T-helper 2 cell treated with Interferon-gamma antibody and Interleukin-4, amounts not matched to agents 5 μg/mL and 100 μg/mL, for 36 hours (primary cell): Measurements from ENCODE around the gene CD59.

Experiments used
- DNase-seq: peaks from one replicate; pipeline ENCODE4 v3.0.0; 2021; ENCODE audit warnings: low spot score
- H3K27ac Mint-ChIP-seq: one replicate; pipeline ENCODE4 v1.8.0; 2021; ENCODE audit warnings: mild to moderate bottlenecking, mixed read lengths
- H3K27me3 Mint-ChIP-seq: one replicate; pipeline ENCODE4 v1.8.0; 2021; ENCODE audit warnings: low read depth, mixed read lengths
- H3K36me3 Mint-ChIP-seq: one replicate; pipeline ENCODE4 v1.8.0; 2021; ENCODE audit warnings: low read depth, mixed read lengths
- H3K4me1 Mint-ChIP-seq: one replicate; pipeline ENCODE4 v1.8.0; 2021; ENCODE audit warnings: low read depth, mixed read lengths
- H3K4me3 Mint-ChIP-seq: one replicate; pipeline ENCODE4 v1.8.0; 2022; ENCODE audit warnings: mild to moderate bottlenecking, moderate library complexity, mixed read lengths
- H3K9me3 Mint-ChIP-seq: one replicate; pipeline ENCODE4 v1.8.0; 2021; ENCODE audit warnings: mixed read lengths

CD59 gene

DNA sequence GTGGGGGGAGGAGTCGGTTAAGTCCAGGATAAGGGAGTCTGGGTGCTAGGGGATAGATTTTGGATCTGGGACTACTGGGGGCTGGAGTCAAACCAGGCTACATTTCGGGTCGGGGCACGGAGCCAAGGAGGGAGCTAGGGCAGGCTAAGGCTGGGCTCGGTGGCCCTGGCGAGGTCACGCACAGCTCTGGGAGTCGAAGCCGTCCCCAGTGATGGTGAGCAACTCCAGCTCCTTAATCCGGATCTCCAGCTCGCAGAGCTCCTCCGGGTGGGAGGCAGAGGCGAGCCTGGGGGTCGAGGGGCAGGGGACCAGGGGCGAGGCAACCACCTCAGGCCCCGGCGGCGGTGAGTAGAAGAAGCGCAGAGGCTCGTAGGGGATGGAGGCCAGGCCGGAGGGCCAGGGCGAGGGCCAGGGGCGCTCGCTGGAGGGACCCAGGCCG, 36.1 kb downstream of the CD59 start:
- Mint-ChIP-seq H3K27ac (peak overlapping the region; percentile 64), H3K36me3 (no peaks in the 10 kb centered on the region), H3K9me3 (no peaks in the 10 kb centered on the region), H3K4me3 (peak overlapping the region; percentile 81), H3K4me1 (peaks cover 15% of the 10 kb centered on the region), H3K27me3 (peaks cover 35% of the 10 kb centered on the region)
- no peak for DNase-seq

DNA sequence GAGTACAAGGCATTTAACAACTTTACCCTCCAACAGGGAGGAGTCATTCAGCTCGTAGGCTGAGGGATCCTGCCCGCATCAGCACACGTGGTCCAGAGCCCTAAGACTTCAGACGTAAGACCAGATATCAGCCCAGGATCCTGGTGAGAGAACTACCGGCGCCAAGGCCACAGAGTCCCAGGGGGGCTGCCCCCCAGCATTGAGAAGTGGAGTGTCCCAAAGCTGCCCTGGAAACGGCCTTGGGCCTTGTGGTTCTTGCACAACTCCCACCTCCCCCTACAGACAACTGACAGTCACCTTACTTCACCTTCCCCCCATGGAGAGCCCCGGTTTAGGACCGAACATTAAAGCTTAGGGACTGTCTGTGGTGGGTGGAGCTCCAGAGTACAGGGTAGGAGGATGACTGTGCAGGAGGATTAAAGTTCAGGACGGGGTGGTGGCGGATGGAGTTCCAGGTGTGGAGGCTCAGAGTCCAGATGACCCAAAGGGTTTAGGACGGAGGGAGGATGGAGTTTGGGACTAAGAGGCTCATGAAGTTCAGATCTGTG, 36.6 kb downstream of the CD59 start:
- Mint-ChIP-seq H3K27me3 (peaks cover 35% of the 10 kb centered on the region), H3K4me3 (peak overlapping the region; percentile 81), H3K9me3 (no peaks in the 10 kb centered on the region), H3K4me1 (peaks cover 15% of the 10 kb centered on the region), H3K36me3 (no peaks in the 10 kb centered on the region), H3K27ac (peak overlapping the region; percentile 64)
- DNase-seq = no peak

DNA sequence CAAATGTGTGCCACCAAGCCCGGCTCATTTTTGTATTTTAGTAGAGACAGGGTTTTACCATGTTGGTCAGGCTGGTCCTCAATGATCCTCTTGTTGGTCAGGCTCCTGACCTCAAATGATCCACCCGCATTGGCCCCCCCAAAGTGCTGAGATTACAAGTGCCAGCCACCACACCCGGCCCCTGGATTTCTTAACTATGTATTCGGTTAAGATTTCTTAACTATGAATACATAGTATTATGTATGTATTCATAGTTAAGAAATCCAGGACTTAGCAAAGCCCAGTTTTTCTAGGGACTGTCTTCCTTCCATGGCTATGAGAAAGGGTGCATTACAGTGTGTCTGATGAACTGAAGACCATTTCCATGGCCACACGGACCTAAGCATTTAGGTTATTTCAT, 37.3 kb downstream of the CD59 start:
- Mint-ChIP-seq H3K27ac (no peak overlapping the region), H3K4me1 (peaks cover 15% of the 10 kb centered on the region), H3K4me3 (no peak overlapping the region), H3K27me3 (peaks cover 35% of the 10 kb centered on the region), H3K9me3 (no peaks in the 10 kb centered on the region), H3K36me3 (no peaks in the 10 kb centered on the region)
- DNase-seq = no peak

DNA sequence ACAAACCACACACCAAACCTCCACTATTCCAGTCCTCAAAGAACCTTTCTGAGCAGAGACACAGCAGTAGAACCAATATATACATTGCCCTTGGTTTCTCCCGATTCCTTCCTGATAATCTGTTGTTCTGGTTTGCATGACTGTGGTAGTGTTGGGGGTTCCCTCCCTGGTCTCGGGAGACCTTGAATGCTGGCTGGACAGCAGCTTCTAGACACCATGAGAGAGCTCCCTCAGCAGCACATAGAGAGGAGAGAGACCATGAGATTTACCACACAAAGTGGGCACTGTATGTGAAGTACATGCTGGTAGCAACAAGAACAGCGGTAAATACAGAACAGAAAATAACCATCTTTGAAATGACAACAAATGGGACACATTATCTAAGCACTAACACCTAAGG, 38.2 kb downstream of the CD59 start:
- Mint-ChIP-seq H3K36me3 (no peaks in the 10 kb centered on the region), H3K27ac (no peak overlapping the region), H3K4me3 (no peak overlapping the region), H3K4me1 (peaks cover 15% of the 10 kb centered on the region), H3K9me3 (no peaks in the 10 kb centered on the region), H3K27me3 (peaks cover 35% of the 10 kb centered on the region)
- no peak for DNase-seq

DNA sequence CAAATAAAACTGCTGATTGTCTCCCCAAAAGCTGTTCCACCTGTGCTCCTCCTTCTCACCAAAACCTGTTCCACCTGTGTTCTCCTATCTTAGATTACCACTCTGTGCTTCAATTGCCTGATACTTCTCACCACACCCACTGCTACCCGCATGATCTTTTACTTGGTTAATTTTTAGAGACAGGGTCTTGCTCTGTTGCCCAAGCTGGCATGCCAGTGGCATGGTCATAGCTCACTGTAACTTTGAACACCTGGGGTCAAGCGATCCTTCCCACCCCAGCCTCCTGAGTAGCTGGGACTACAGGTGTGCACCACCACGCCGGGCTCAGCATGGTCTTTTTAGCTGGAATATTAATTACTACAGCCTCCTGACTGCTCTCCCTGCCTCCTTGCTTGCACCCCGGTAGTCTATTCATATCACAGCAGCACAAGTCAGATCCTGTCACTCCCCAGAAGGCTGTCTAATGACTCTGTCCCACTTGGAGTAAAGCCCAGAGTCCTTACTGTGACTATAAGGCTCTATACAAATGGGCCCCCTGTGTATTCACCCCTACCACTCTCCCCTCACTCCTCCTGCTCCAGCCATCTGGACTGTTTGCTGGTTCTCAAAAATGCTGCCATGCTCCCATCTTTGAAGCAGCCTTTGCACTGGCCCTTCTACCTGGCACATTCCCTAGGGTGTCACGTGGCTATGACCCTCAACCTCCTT, 39.1 kb downstream of the CD59 start:
- no peak overlapping the region for H3K4me3 Mint-ChIP-seq

DNA sequence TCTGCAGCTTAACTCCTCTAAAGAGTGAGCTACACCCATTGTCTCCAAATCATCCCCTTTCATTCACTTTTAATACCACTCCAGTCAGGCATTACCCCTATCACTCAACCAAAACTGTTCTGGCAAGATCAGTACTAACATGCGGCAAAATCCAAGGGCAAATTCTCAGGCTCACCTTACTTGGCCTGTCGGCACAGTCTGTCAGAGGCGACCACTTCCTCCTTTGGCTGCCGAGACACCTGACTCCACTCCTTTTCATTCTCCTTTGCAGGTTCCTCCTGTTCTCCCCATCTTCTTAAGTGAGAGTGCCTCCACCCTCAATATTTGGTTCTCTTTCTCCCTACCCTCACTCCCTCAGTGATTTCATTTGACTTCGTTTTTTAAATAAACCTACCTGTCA, 39.8 kb downstream of the CD59 start:
- H3K27me3 Mint-ChIP-seq = peaks cover 35% of the 10 kb centered on the region

More for the DNA sequence above, 39.1 kb downstream of the CD59 start:
- H3K9me3 Mint-ChIP-seq = no peaks in the 10 kb centered on the region
- DNase-seq = no peak
- H3K4me1 Mint-ChIP-seq = peaks cover 14% of the 10 kb centered on the region
- H3K27me3 Mint-ChIP-seq = peaks cover 35% of the 10 kb centered on the region
- no peak overlapping the region for H3K27ac Mint-ChIP-seq
- no peaks in the 10 kb centered on the region for H3K36me3 Mint-ChIP-seq

DNA sequence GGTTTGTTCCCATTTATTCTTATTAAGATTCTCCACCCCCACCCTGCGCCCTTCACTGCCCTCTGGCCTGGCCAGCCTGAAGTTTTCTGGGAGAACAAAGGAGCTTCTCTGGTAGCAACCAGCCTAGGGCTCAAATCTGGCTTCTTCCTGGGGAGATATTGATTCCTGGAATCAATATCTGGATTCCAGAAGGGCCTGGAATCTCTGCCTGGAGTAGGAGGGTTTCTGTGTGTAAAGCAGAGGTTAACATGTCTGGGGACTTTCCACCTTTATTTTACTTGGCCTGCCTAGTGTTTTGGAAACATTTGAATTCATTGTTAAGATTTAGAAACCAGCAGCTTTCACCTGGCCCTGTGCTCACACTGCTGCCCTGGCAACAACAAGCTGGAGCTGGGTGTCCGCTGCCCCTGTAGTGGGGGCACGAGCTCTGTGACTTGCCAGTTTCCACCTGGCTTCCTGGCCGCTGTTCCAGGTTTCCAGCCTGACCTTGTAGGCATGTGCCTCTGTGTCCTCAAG, 41.1 kb downstream of the CD59 start:
- no peak overlapping the region for H3K4me3 Mint-ChIP-seq
- H3K27me3 Mint-ChIP-seq = peaks cover 35% of the 10 kb centered on the region
- no peaks in the 10 kb centered on the region for H3K36me3 Mint-ChIP-seq
- no peak overlapping the region for H3K27ac Mint-ChIP-seq
- H3K9me3 Mint-ChIP-seq = no peaks in the 10 kb centered on the region
- peaks cover 8% of the 10 kb centered on the region for H3K4me1 Mint-ChIP-seq
- DNase-seq = no peak

More for the DNA sequence above, 39.8 kb downstream of the CD59 start:
- H3K36me3 Mint-ChIP-seq = no peaks in the 10 kb centered on the region
- DNase-seq = no peak
- H3K9me3 Mint-ChIP-seq = no peaks in the 10 kb centered on the region
- no peak overlapping the region for H3K4me3 Mint-ChIP-seq
- H3K4me1 Mint-ChIP-seq = peaks cover 11% of the 10 kb centered on the region
- no peak overlapping the region for H3K27ac Mint-ChIP-seq

DNA sequence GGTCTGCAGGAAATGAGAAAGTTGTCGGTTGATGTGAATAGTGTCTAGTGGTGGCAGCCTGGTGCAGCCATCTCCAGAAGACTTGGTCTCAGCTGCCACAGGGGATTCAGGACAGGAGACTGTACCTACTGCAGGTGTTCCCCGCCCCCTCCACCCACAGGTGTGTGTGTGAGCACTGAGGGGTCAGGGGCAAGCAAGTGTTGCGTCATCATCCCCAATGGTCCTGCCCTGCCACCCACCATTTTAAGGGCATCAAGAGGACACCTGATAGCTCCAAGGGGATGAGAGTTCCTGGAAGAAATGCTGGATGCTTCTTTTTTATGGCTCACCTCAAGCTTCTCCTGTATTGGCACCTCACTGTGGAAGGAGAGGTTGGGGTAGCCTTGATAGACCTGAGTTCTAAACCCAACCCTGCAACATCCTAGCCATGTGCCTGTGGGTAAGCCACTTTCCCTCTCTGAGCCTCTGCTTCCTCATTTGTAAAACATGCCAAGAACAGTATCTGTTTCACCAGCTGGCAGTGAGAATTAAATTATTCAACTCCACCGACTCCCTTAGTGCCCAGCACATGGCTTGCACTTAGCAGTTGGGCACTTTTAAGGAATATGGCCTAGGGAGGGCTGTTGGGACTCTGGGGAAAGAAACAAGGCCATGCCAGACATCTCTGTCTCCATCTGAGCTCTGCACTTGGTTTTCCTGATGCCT, 41.7 kb downstream of the CD59 start:
- Mint-ChIP-seq H3K4me3 (no peak overlapping the region), H3K27me3 (peaks cover 30% of the 10 kb centered on the region), H3K27ac (no peak overlapping the region), H3K9me3 (no peaks in the 10 kb centered on the region), H3K36me3 (no peaks in the 10 kb centered on the region), H3K4me1 (peaks cover 4% of the 10 kb centered on the region)
- no peak for DNase-seq

DNA sequence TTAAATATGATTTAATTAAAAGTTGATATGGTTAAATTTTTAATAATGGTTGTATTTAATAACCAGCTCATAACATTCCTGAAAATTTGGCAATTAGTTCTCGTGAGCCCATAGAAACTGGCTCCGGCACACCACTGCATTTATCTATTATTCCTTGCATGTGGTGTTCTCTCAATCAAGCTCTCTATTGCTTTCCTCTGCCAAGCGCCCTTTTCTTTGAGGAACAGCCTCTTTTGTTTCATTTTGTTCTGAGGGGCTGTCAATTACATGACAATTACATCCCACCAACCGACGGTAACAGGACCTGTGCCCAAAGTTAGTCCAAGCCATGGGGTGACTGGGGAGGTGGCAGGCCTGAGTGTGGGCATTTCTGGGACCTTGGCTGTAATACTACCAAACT, 43.7 kb downstream of the CD59 start:
- Mint-ChIP-seq H3K27me3 (peaks cover 19% of the 10 kb centered on the region), H3K4me1 (peaks cover 4% of the 10 kb centered on the region), H3K36me3 (no peaks in the 10 kb centered on the region), H3K9me3 (no peaks in the 10 kb centered on the region), H3K4me3 (no peak overlapping the region), H3K27ac (no peak overlapping the region)
- no peak for DNase-seq

DNA sequence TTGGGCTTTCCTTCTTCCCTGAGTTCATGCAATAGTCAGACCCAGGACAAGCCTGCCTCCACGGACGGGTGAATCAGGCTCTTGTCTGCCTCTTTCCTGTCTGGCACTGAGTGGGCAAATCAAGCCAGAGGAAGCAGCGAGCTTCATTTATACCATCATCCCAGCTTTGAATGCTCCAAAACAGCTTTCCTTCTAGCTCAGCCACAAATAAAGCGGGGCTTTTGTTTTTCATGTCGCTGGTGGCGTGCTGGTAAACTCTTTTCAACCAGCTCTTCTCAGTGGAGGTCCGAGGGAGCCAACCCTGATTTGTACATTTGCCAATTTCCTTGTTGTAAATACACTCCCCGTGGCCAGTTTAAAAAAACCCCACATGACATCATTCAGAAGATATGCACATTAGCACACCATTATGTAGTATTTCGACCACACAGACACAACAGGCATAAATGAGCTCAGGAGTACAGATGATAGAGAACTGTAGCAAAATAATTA, 44.2 kb downstream of the CD59 start:
- Mint-ChIP-seq H3K27me3 (peaks cover 16% of the 10 kb centered on the region), H3K4me1 (peaks cover 4% of the 10 kb centered on the region), H3K36me3 (no peaks in the 10 kb centered on the region), H3K4me3 (no peak overlapping the region), H3K27ac (no peak overlapping the region), H3K9me3 (peaks cover 4% of the 10 kb centered on the region)
- no peak for DNase-seq

DNA sequence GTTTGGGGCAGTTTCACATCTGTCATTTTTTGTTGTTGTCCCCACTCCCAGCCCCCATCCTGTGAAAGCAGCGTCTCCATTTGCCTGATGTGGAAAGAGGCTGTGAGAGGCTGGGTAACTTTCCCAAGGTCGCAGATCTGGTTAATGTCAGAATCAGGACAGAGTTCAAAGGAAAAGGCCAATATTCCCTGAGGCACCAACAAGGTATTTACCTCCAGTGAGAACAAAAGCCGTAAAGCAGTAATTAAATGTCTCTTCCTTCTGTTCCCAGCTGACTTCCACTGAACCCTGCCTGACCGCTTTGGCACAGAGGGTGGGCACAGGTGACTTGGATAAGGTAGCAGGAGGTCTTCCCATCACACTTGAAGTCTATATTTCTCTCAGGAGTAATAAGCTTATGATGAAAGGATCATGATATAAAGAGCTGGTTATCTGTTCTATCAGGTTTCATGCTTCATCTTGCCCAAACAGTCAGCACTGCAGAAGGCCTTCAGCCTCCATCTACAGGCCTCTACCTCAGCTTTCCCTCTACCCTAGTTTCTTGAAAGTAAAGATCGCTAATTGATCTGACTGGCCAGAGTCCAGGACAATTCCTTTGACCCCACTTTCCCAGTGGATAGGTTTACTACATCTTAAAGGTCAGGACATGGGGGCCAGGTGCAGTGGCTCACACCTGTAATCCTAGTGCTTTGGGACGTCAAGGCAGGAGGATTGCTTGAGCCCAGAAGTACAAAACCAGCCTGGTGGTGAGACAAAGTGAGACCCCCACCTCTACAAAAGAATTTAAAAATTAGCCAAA, 45.0 kb downstream of the CD59 start:
- Mint-ChIP-seq H3K4me3 (no peak overlapping the region), H3K27me3 (peaks cover 8% of the 10 kb centered on the region), H3K36me3 (no peaks in the 10 kb centered on the region), H3K4me1 (peaks cover 3% of the 10 kb centered on the region), H3K9me3 (peaks cover 4% of the 10 kb centered on the region), H3K27ac (no peak overlapping the region)
- DNase-seq = no peak

DNA sequence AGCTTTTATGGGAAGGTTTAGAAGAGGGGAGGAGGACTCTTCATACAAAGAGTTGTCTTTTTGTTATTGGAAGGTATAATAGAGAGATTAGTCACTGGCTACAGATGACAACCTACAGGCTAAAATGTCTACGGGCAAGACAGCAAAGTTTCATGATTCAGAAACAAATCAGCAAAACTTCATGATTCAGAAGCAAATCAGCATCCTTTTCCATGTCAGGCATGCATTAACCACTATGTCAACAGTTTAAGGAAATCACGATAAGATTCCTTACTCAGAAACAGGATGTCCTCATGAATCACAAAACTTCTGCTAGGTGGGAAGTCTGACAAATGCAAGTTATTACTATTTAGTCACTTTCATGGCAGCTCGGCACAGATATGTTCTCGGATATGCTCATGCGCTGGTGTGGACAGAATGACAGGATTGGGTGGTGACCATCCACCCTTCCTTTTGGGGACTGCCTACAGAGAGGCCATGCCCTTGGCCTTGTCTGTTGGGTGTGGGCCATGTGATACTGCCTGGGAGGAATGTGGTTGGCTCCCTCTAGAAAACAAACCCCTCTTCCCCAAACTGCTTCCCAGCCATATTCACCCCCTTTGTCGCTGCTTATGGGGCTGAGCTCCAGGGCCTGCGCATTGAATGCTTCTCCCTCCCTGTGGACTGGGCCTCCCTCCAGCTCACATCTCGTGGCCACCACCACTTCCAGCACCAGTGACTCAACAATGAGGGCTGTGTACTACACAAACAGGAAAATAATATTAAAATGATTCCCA, 45.7 kb downstream of the CD59 start:
- H3K27me3 Mint-ChIP-seq = peaks cover 3% of the 10 kb centered on the region
- no peak overlapping the region for H3K27ac Mint-ChIP-seq
- peaks cover 3% of the 10 kb centered on the region for H3K4me1 Mint-ChIP-seq
- DNase-seq = peak; percentile 22
- H3K4me3 Mint-ChIP-seq = no peak overlapping the region
- peaks cover 4% of the 10 kb centered on the region for H3K9me3 Mint-ChIP-seq
- H3K36me3 Mint-ChIP-seq = no peaks in the 10 kb centered on the region

DNA sequence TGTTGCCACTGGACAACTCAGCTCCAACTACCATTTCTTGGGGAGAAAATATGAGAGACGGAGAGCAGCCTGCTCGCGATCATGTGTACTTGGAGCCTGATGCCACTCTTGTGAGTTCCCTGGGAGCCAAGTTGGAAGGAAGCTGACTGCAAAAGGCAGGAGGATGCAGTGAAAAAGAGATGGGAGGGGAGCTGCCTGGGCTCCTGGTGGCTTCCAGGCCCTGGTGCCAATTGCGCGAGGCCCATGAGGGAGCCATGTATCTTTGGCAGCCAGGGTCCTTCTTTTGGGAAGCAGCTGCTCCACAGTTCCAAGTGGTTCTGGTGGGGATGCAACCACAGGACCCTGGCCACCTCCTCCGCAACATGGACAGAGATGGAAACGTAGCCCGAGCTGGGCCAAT, 46.7 kb downstream of the CD59 start:
- H3K4me1 Mint-ChIP-seq = peaks cover 3% of the 10 kb centered on the region
- no peak for DNase-seq
- peaks cover 4% of the 10 kb centered on the region for H3K9me3 Mint-ChIP-seq
- no peaks in the 10 kb centered on the region for H3K36me3 Mint-ChIP-seq
- H3K27me3 Mint-ChIP-seq = no peaks in the 10 kb centered on the region
- H3K4me3 Mint-ChIP-seq = no peak overlapping the region
- no peak overlapping the region for H3K27ac Mint-ChIP-seq
